Nucleus accumbens (tissue), 56 donors: ENCODE results near the gene PEX14.
"Not testable (repeated sequence)": the region's sequence is repeated elsewhere in the genome, so short reads cannot be mapped to it uniquely, and the experiment has no call there.

Experiments used
- DNase-seq, 56 donors: peaks; one replicate each; lab custom pipeline; 2025; lab: John Stamatoyannopoulos, UW

The PEX14 gene, protein sequence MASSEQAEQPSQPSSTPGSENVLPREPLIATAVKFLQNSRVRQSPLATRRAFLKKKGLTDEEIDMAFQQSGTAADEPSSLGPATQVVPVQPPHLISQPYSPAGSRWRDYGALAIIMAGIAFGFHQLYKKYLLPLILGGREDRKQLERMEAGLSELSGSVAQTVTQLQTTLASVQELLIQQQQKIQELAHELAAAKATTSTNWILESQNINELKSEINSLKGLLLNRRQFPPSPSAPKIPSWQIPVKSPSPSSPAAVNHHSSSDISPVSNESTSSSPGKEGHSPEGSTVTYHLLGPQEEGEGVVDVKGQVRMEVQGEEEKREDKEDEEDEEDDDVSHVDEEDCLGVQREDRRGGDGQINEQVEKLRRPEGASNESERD

DNA sequence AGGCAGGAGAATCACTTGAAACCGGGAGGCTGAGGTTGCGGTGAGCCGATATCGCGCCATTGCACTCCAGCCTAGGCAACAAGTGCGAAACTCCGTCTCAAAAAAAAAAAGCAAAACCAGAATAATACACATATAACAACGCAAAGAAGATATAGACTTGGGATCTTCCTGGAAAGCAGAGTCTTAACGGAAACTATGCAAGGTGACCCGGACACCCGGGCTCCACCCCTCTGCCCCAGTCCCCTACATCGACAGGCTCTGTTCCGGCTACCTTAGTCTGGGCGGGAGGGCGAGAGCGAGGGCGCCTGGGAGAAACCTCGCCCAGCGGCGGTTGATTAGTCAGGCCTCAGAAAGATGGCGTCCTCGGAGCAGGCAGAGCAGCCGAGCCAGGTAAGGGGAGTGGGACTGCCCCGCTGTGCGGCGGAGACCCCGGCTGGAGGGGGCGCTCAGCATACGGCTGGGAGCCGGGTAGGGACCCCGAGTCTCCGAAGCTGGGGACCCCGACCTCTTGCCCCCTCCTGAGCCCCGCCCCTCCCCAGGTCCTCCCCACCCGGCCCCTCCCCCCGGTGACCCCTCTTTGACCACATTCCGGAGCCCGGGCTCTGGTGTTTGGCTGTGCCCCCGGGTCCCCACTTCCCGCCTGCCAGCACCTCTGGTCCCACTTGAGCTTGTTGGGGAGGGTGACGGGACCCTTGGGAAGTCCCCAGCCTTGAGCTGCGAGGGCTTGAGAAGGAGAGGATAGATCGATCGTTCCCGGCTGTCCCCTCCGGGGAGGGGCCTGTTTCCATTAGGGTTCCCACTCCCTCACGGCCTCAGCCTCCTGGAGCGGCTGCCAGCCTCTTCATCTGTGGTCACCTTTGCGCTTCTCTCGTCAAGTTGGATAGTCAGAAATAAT lies at the start of gene PEX14:
TSS of gene PEX14 (plus strand) at position 338 of the 895 bp plus-strand sequence. CDS start at position 355, 17 bp downstream.
- peak; percentile 15 to 90 (median 74) for DNase-seq

DNA sequence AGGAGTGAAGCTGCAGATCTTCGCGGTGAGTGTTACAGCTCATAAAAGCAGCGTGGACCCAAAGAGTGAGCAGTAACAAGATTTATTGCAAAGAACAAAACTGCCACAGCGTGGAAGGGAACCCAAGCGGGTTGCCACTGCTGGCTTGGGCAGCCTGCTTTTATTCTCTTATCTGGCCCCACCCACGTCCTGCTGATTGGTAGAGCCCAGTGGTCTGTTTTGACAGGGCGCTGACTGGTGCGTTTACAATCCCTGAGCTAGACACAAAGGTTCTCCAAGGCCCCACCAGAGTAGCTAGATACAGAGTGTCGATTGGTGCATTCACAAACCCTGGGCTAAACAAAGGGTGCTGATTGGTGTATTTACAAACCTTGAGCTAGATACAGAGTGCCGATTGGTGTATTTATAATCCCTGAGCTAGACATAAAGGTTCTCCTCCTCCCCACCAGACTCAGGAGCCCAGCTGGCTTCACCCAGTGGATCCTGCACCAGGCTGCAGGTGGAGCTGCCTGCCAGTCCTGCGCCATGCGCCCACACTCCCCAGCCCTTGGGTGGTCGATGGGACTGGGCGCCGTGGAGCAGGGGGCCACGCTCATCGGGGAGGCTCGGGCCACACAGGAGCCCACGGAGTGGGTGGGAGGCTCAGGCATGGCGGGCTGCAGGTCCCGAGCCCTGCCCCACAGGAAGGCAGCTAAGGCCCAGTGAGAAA lies 48.8 kb upstream of the PEX14 start:
- not testable (repeated sequence) for DNase-seq

DNA sequence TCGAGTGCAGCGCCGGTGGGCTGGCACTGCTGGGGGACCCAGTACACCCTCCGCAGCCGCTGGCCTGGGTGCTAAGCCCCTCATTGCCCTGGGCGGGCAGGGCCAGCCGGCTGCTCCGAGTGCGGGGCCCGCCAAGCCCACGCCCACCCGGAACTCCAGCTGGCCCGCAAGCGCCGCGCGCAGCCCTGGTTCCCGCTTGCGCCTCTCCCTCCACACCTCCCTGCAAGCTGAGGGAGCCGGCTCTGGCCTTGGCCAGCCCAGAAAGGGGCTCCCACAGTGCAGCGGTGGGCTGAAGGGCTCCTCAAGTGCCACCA lies 48.3 kb upstream of the PEX14 start:
- not testable (repeated sequence) for DNase-seq

DNA sequence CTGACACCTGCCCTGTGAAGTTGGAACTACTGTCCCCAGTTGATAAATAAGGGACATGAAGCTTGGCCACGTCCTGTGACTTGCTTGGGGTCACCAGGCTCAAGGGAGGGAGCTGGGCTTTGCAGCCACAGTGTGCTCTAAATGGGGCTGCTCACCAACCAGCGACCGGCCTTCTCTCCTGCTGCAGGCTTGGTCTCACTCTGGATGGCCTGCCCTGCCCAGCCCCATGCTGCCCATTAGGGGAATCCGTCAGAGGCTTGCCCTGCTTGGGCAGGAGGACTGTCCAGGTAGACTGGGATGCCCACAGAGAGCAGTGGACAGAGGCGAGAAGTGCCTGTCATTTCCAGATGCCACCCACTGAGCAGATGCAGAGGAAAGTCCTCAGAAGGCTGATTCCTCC lies 45.8 kb upstream of the PEX14 start:
- DNase-seq = no peak

DNA sequence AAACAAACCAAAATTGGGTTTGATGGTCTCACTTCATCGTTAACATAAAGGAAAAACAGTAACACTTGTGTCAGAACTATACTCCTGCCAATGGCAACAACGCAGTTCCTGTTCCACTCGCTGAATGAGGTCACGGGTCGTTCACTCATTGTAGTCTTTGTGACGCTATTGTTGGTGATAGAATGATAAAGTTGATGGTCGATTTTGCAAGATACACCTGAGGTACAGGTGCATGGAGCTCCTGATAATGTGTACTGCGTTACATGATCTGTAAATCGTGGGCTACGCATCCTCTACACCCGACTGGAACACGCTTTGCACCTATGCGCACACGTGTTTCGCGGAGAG lies 44.9 kb upstream of the PEX14 start:
- peak in 1 of 56 donors; percentile 52 for DNase-seq

DNA sequence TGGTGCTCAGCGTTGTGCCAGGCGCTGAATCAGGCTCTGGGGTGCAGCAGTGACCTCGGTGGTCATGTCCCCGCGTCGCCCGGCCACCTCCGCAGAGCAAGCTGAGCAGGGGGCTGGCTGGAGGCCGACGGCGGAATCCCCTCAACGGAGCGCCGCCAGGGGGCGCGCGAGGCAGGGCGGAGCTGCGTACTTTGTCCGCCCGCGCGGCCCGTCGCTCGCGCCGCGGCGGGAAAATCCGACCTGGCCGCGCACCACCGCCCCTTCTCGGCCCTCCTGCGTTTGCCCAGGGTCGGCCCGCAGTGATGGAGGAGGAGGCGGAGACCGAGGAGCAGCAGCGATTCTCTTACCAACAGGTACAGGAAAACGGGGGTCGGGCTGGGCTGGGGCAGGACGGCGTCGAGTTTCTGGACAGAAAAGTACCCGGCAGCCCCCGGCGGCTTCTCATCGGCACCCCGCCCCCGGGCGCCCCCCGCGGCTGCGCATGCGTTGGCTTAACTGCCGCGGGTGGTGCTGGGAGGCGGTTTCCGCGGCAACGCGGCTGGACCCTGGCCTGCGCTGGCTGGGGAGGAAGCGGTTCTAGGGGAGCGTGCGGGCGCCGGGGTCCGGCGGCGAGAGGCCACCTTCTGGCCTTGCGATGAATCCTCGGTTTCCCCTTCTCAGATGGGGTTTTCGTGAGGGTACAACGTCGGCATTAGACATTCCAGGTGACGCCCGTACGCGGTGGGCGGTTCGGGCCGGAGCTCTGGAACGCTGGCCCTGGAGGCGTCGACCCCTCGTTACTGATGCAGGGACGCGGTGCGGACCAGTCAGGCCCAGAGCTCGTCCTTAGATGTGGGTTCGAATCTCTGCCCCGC lies 44.3 kb upstream of the PEX14 start, which contains the start of gene CENPS:
TSS of gene CENPS (plus strand) at position 218 of the 854 bp plus-strand sequence. CDS start at position 303, 85 bp downstream.
- DNase-seq = peak in 54 of 56 donors; percentile 24 to 95 (median 84)

DNA sequence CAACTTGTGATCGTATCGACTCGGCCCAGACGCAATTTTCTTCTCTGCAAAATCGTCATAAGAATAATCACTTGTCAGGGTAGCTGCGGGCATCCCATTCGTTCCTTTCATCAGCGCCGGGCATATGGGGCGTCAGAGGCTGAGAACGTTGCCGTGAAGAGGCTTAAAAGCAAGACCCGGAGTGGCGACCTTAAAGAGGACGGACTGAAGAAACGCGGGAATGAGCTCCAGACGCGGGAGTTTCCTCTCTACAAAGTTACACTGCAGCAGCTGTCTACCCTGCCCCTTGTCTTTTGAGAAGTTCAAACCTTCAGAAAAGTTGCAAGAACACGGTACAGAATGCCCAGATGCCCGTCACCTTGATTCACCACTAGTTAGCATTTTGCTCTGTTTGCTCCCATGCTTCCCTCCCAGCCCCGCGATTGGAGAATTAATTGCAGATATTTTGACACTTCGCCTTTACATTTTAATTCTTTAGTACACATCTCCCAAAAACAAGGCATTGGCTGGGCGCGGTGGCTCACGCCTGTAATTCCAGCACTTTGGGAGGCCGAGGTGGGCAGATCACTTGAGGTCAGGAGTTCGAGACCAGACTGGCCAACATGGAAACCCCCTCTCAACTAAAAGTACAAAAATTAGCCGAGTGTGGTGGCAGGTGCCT lies 43.5 kb upstream of the PEX14 start:
- peak in 1 of 56 donors; percentile 28 for DNase-seq

DNA sequence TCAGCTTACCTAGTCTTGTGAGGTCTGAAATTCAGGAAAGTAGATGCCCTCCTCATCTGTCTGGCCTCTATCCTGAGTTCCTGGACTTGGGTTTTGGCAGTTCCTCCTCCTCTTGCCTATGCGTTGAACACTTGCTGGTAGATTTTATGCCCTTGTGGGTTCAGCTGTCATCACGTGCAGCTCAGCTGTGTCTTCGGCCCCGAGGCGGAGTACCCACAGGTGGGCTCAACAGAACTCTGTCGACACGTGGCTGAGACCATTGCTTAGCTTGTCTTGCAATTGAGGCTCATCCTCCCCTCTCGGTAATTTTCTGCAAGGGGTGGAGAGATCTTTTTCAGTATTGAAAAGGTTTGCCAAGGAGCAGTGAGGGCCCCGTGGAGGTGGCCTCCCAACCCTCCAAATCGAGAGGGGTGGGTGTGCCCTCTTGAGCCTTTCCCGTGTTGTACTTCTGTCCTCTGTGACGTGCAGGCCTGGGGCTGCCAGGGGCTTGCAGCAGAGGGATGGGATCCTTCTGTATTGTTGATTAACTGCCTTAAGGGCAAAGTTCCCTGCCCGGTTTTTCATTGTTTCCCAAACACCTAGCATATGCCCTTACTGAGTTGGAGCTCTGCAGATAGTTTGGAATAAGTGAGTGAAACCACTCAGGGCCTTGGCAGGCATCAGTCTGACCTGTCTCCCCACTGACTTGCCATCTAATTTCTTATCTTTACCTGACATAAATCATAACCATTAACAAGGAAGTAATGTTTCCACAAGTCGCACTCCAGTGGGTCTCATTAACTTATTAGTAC lies 41.6 kb upstream of the PEX14 start:
- no peak for DNase-seq

DNA sequence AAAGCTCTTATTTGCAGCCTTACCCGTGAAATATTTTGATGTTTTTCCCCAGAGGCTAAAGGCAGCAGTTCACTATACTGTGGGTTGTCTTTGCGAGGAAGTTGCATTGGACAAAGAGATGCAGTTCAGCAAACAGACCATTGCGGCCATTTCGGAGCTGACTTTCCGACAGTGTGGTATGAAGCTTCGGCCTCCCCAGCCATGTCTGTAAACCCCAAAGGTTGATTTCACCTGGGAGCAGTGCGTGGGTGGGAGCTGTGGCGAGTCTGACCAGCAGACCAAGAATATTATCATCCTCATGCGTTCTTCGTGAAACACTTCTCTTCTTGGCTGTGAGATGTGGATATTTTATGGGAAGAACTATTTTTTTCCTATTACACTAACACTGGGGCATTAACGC lies 41.0 kb upstream of the PEX14 start:
- DNase-seq = no peak

DNA sequence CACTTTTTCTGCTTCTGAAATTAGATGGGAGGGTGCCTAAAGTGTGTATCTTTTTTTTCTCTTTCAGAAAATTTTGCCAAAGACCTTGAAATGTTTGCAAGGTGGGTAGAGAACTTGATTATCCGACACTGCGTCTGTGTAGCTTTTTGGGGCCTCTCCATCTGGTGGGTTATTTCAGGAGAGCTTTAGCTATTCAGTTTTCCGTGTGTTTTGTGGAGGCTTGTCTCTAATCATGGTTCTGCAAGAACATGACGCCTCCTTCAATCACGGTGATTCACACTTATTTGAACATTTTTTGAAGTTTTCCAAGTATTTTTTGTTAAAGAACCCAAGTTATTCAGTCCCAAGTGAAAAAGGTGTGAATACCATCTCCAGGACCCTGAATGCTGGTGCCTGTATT lies 40.2 kb upstream of the PEX14 start:
- DNase-seq = peak in 1 of 56 donors; percentile 19

DNA sequence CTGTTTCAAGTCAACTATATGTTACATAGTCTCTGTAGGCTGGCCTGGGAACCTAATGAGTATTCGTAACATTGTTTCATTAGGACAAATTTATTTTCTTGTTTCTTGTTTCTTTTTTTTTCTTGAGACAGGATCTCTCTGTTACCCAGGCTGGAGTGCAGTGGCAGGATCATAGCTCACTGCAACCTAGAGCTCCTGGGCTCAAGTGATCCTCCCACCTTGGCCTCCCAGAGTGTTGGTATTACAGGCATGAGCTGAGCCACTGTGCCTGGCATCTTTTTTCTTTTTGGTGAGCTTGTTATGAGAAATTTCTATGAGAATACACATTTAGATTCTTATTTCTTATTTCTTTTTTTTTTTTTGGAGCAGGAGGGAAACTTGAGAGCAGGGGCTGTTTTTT lies 37.7 kb upstream of the PEX14 start:
- no peak for DNase-seq

DNA sequence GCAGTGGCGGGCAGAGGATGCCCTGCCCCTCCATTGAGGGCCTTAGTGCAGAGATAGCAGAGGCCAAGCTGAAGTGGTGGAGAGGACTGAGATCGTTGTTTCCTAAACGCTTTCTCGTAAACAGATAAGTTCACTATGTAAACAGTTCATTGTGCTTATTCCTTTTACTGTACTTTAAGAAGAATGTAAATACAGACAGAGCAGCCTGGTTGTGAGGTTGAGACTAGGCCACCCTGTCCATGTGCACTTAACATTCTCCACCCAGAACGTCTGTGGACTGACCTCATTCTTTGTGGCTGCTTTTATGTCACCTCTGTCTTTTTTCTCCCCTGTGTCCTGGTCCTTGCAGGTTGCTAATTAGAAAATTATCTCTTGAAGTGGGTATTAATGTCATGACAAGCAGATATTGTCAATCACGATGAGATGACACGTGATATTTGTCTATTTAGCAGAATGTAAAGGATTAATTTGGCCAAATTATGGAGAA lies 36.0 kb upstream of the PEX14 start:
- DNase-seq = no peak

DNA sequence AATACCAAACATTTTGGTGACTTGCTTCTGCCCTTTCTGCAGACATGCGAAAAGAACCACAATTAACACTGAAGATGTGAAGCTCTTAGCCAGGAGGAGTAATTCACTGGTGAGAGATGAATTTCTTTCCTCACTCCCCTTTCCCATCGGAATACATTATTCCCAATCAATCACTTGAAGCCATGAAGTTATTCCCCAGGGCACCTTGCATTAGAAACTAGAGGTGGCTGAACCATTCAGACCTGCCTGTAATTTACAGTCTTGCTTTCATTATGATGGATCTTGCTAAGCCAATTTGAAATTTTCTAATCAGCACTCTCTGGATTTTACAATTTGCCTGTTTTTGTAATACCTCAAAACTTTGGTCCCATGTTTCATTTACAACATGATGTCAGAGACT lies 34.4 kb upstream of the PEX14 start:
- DNase-seq = no peak

DNA sequence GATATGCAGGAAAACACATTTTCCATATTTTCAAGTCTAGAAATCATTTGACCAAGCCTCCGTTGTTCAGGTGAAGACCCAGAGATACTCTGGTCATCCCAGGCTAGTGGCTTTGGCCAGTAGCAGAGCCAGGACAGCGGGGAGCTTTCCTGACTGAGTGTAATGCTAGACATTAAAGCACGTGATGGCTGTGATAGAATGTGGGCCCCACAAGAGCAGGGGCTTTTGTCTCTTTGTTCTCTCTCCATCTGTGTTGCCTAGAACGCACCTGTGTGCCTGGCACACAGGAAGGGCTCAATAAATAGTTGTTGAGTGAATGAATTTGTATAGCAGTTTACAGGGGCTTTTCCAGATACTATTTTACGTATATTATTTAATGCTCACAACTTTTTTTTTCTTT lies 34.0 kb upstream of the PEX14 start:
- DNase-seq = no peak

DNA sequence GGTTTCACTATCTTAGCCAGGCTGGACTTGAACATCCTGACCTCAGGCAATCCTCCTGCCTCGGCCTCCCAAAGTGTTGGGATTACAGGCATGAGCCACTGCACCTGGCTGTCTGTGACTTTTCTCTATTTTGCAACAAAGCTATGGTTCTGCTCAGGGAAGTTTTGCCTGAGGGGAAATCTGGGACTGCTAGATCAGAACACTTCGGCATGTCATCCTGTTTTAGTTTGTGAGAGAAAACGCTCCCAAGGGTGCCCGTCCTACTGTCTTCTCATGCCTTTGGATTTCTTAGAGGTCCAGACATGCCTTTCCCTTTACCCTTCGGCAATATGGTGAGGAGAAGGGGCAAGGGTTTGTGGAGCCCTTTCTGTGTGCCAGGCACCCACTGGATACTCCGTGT lies 30.5 kb upstream of the PEX14 start:
- no peak for DNase-seq

DNA sequence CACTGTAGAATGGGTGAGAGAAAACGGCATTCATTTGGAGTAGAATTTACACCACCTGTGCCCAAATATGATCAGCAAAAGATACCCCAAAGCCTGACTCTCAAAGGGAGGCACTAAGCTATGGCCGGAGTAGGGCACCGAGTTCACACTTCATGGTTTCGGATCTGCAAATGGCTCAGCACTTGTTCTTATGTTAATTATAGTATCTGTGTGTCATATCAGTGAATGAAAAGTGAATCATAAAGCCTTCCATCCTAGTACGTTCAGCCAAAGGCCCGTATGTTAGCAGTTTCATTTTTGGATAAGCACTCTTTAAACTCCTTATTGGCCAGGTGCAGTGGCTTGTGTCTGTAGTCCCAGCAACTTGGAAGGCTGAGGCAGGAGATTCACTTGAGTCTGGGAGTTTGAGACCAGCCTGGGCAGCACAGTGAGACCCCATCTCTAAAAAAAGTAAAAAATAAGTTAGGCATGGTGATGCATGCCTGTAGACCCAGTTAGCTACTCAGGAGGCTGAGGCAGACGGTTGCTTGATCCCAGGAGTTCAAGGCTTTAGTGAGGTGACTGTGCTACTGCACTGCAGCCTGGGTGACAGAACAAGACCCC lies 29.9 kb upstream of the PEX14 start:
- DNase-seq = no peak

DNA sequence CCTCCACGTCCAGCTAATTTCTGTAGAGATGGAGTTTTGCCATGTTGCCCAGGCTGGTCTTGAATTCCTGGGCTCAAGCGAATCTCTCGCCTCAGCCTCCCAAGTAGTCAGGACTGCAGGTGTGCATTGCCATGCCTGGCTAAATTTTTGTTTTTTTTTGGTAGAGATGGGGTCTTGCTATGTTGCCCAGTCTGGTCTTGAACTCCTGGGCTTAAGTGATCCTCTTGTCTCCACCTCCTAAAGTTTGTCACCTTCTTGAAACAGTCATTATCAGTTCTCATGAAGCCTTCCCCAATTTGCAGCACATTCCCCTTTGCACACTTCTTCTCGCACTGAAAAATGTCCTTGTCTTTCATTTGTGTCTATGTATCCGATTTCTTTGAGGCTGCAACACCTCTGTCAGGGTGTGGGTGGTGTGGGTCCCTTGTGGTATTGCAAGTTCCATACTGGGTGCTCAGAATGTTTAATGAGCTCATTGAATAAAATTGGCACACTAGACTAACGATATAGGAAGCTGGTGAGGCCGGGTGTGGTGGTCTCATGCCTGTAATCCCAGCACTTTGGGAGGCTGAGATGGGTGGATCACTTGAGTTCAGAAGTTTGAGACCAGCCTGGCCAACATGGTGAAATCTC lies 27.8 kb upstream of the PEX14 start:
- DNase-seq = no peak

DNA sequence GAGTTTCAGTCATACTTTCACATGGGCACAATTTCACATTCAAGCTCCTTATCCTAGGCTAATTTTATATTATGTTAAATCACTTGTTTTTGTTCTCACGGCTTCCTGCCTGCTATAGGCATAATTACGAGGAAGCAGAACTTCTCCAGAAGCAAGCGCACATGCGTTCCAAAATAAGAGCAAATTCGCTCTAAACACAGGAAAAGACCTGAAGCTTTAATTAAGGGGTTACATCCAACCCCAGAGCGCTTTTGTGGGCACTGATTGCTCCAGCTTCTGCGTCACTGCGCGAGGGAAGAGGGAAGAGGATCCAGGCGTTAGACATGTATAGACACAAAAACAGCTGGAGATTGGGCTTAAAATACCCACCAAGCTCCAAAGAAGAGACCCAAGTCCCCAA lies 25.0 kb upstream of the PEX14 start, which contains the start of gene CORT:
TSS of gene CORT (plus strand) at position 281 of the 400 bp plus-strand sequence. CDS start 193 bp downstream, outside the sequence.
- no peak for DNase-seq
